Measurements from ENCODE around the gene CUBN. TPM values are rescaled to one million over a fixed set of nuclear protein-coding genes. Genes with fewer than 3 reads are reported as not detected.

CUBN gene
- total and polyA plus RNA-seq, 9 of the 15 experiments (the other 6 are each of a cell fraction or from before 2014, with no cell fraction given), result 0.04 to 0.33 (median 0.09) TPM

DNA sequence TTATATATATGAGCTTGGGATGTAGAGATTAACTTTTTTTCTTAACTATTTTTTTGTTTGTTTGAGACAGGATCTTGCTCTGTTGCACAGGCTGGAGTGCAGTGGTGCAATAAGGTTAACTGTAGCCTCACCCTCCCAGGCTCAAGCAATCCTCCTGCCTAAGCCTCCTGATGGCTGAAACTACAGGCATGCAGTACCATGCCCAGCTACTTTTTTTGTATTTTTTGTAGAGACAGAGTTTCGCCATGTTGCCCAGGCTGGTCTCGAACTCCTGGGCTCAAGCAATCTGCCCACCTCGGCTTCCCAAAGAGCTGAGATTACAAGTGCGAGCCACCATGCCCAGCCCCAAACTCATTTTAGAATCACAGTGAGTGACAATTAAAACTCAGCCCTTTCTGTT lies 105.2 kb downstream of the CUBN start:
- Histone ChIP-seq H3K27me3 (ENCODE audit: control insufficient read depth in 2 of 2, insufficient read depth in 2 of 2, low read length in 2 of 2) (no peaks in the 10 kb centered on the region), H3K4me1 (replicated peaks in 1 of 2; ENCODE audit: control insufficient read depth in 2 of 2, insufficient read depth in 2 of 2, low read length in 2 of 2) (peaks cover 4 to 27% of the 10 kb centered on the region in 2 experiments; a peak in 4 of 5 replicates), H3K9ac (ENCODE audit: insufficient read depth in 1 of 2, low read depth in 2 of 2, low read length in 2 of 2) (no peak overlapping the region), H3K4me3 (no peak overlapping the region), H3K9me1 (ENCODE audit: control insufficient read depth, insufficient read depth, low read length) (no peaks in the 10 kb centered on the region), H4K20me1 (replicated peaks; ENCODE audit: control insufficient read depth, insufficient read depth, low read length) (no peaks in the 10 kb centered on the region), H3K79me2 (ENCODE audit: control insufficient read depth, insufficient read depth, low read length) (no peaks in the 10 kb centered on the region), H3K4me2 (ENCODE audit: insufficient read depth, low read length) (no peak overlapping the region), H3K36me3 (ENCODE audit: control insufficient read depth, insufficient read depth, low read length) (no peaks in the 10 kb centered on the region), H3K27ac (ENCODE audit: extremely low read depth, low read depth, low read length) (no peak overlapping the region), H2AFZ (ENCODE audit: low read depth, low read length) (no peak overlapping the region), H3K9me3 (replicated peaks; ENCODE audit: control insufficient read depth, insufficient read depth, low read depth, low read length) (no peaks in the 10 kb centered on the region)
- FAIRE-seq, result no peak
- BruUV-seq (replicated peaks), result no TSS peak
- no peak for TF ChIP-seq U2AF2 (optimal IDR thresholded peaks at IDR 0.05; ENCODE audit: low read depth, low read length)
- no peak for TF ChIP-seq MXI1 (IDR thresholded peaks at IDR 0.05; ENCODE audit: low read depth, low read length)
- TF ChIP-seq, protein P1, sequence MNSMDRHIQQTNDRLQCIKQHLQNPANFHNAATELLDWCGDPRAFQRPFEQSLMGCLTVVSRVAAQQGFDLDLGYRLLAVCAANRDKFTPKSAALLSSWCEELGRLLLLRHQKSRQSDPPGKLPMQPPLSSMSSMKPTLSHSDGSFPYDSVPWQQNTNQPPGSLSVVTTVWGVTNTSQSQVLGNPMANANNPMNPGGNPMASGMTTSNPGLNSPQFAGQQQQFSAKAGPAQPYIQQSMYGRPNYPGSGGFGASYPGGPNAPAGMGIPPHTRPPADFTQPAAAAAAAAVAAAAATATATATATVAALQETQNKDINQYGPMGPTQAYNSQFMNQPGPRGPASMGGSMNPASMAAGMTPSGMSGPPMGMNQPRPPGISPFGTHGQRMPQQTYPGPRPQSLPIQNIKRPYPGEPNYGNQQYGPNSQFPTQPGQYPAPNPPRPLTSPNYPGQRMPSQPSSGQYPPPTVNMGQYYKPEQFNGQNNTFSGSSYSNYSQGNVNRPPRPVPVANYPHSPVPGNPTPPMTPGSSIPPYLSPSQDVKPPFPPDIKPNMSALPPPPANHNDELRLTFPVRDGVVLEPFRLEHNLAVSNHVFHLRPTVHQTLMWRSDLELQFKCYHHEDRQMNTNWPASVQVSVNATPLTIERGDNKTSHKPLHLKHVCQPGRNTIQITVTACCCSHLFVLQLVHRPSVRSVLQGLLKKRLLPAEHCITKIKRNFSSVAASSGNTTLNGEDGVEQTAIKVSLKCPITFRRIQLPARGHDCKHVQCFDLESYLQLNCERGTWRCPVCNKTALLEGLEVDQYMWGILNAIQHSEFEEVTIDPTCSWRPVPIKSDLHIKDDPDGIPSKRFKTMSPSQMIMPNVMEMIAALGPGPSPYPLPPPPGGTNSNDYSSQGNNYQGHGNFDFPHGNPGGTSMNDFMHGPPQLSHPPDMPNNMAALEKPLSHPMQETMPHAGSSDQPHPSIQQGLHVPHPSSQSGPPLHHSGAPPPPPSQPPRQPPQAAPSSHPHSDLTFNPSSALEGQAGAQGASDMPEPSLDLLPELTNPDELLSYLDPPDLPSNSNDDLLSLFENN (IDR thresholded peaks at IDR 0.05; ENCODE audit: low read depth in 2 of 2, low read length in 2 of 2), result no peak
- TF ChIP-seq MCM5 (IDR thresholded peaks at IDR 0.05; ENCODE audit: low read depth), result no peak
- no peak for TF ChIP-seq ZNF354B (CRISPR knock-in tag; IDR thresholded peaks at IDR 0.05)
- no peak for TF ChIP-seq ZNF780A (CRISPR knock-in tag; IDR thresholded peaks at IDR 0.05)
- TF ChIP-seq SMAD3 (CRISPR knock-in tag; conservative IDR thresholded peaks at IDR 0.05), result no peak
- no peak for TF ChIP-seq SMARCC2 (IDR thresholded peaks at IDR 0.05; ENCODE audit: low read depth)
- no peak for TF ChIP-seq ZNF3 (CRISPR knock-in tag; IDR thresholded peaks at IDR 0.05)
- TF ChIP-seq SP1 (CRISPR knock-in tag; IDR thresholded peaks at IDR 0.05), result no peak
- TF ChIP-seq SMAD1 (IDR thresholded peaks at IDR 0.05; ENCODE audit: low read depth, low read length, partially characterized antibody), result no peak
- CTCF ChIA-PET (ENCODE audit: low intra/inter-chr PET ratio), result no interaction called here
- 90% methylated on average over 4 of the region's 4 CpGs for WGBS (ENCODE audit: insufficient coverage, low coverage, missing lambda C conversion rate)
- intact Hi-C loops (cut with micrococcal nuclease) (no loop called here), in situ Hi-C loops (cut with MboI) (no loop called here)
- DNase-seq (ENCODE audit: extremely low read depth in 1 of 4, low spot score in 3 of 4), result no peak
- POLR2A ChIA-PET, result interaction anchor here (0.9 kb wide), 1 partner anchor 58 kb away, joined by 3 read pairs; no protein-coding TSS in a partner anchor
- ATAC-seq, result no peak

All from K562 (cell line).